Hepatocyte (in vitro differentiated cells): ENCODE measurements around the gene OR1E2.

Experiments
- EZH2 ChIP-seq: fragments of 200-600 bp; sonication (generic); IDR thresholded peaks from 2 replicates; pipeline ENCODE4 v1.6.1; 2016; ENCODE audit warnings: antibody characterized with exemption, mild to moderate bottlenecking, borderline replicate concordance
- EZH2phosphoT487 ChIP-seq: fragments of 200-600 bp; sonication (generic); IDR thresholded peaks from one replicate; pipeline ENCODE4 v1.6.1; 2018; ENCODE audit warnings: antibody characterized with exemption, mild to moderate bottlenecking, low read depth, moderate library complexity; ENCODE audit not compliant: unreplicated experiment, severe bottlenecking
- TF ChIP-seq, protein P1 (sequence below): fragments of 200-600 bp; sonication (generic); IDR thresholded peaks from 2 replicates; pipeline ENCODE4 v1.5.1; 2016; ENCODE audit warnings: antibody characterized with exemption, mild to moderate bottlenecking; ENCODE audit not compliant: poor library complexity

DNA sequence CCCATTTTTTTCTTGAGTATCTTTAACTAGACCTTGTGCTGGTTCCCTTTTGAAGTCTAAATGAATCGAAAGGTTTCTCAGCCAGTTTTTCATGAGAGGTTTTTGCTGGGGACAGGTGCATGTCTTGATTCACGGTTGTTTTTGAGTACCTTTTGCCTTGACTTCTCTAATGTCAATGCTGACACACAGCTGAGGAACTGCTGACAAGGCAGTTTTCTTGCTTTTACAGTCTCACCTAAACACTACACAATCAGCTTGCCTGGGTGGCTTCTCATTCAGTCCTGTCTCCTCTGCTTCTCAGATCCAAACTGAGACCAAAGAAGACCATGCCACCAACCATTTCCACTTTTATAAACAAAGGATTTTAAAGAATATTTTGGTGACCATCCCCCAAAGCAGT, 15.4 kb downstream of the OR1E2 start:
- no peak for TF ChIP-seq EZH2
- TF ChIP-seq EZH2phosphoT487, result no peak
- TF ChIP-seq, protein P1, sequence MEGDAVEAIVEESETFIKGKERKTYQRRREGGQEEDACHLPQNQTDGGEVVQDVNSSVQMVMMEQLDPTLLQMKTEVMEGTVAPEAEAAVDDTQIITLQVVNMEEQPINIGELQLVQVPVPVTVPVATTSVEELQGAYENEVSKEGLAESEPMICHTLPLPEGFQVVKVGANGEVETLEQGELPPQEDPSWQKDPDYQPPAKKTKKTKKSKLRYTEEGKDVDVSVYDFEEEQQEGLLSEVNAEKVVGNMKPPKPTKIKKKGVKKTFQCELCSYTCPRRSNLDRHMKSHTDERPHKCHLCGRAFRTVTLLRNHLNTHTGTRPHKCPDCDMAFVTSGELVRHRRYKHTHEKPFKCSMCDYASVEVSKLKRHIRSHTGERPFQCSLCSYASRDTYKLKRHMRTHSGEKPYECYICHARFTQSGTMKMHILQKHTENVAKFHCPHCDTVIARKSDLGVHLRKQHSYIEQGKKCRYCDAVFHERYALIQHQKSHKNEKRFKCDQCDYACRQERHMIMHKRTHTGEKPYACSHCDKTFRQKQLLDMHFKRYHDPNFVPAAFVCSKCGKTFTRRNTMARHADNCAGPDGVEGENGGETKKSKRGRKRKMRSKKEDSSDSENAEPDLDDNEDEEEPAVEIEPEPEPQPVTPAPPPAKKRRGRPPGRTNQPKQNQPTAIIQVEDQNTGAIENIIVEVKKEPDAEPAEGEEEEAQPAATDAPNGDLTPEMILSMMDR, result no peak
